GM12801 (cell line): ENCODE measurements around the gene VDR.

Source experiments
- CTCF ChIP-seq: IDR thresholded peaks from one replicate; pipeline ENCODE4 v1.5.1; 2011; ENCODE audit warnings: control low read depth; ENCODE audit not compliant: insufficient read length; ENCODE audit errors: extremely low read depth

Gene VDR

GRCh38 chr12:47904713-47905709, at the start of gene VDR:
Gene VDR, minus strand, starts transcription at chr12:47904994. Its CDS starts 25,881 bp downstream, at chr12:47879113.
- TF ChIP-seq CTCF: no peak

GRCh38 chr12:47954058-47954457, 49.3 kb upstream of the VDR start:
- TF ChIP-seq CTCF: no peak

DNA sequence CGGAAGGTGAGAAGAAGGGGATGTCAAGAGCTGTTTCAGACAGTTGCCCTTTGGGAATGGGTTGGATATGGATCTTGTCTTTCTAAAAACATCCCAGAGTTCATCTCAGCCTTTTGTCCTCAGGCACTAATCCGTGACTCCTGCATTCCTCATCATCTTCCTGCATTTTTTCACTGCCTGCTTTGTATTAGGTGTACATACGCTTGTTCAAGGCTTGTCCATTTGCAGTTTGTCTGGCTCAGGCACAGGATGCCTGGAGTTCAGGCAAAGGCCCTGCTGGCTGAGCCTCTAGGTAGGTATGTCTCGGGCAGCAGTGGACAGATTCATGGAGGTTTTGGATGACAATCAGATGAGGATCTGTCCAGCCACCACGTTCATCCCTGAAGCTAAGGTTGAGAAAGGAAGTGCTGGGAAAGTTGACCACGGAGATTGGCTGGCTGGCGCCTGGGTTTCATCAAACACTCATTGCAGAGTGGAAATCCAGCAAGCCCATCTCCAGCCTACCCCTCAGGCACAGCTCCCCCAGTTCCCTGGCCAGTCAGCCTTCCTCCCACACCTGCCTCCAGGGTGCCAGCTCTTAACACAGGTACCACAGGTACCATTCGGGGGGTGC, 46.2 kb upstream of the VDR start:
- TF ChIP-seq CTCF: no peak

DNA sequence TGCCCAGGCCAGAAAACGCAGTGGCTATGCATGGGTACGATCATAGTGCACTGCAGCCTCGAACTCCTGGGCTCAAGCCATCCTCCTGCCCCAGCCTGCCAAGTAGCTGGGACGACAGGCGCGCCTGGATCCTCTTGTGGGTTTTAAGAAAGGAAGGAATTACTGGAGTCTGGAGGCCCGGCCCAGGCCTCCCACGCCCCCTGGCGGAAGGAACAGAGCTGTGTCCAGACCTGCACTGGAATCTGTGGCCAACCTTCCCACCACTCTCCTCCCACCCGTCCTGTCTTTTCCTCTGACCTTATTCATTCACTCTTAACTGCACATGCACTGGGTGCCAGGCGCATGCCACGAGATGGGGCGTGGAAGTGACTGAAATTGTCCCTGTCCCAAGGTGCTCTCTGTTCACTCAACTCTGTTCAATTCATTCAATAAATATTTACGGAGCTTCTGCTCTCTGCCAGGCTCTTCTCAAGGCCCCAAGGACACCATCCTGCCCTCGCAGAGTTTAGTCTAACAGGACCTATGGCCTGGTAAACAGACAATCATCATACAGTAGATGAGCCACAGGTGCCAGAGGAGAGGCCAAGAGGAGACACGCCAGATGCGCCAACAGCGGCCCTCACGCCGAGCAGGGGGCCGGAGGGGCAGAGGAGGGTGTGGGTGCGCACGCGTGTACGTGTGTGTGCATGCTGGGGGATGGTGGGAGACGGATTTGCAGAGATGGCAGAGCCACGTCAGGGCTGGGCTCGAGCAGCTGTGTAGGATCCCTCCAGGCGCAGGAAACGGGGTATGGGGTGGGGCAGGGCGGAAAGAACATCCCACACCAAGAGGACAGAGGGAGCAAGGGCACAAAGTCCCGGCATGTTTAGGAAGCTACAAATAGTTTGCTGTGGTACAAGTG, 44.9 kb upstream of the VDR start:
- TF ChIP-seq CTCF: peak; percentile 41

- no peak for TF ChIP-seq CTCF
Observed at GRCh38 chr12:47947341-47947740, 42.5 kb upstream of the VDR start.

DNA sequence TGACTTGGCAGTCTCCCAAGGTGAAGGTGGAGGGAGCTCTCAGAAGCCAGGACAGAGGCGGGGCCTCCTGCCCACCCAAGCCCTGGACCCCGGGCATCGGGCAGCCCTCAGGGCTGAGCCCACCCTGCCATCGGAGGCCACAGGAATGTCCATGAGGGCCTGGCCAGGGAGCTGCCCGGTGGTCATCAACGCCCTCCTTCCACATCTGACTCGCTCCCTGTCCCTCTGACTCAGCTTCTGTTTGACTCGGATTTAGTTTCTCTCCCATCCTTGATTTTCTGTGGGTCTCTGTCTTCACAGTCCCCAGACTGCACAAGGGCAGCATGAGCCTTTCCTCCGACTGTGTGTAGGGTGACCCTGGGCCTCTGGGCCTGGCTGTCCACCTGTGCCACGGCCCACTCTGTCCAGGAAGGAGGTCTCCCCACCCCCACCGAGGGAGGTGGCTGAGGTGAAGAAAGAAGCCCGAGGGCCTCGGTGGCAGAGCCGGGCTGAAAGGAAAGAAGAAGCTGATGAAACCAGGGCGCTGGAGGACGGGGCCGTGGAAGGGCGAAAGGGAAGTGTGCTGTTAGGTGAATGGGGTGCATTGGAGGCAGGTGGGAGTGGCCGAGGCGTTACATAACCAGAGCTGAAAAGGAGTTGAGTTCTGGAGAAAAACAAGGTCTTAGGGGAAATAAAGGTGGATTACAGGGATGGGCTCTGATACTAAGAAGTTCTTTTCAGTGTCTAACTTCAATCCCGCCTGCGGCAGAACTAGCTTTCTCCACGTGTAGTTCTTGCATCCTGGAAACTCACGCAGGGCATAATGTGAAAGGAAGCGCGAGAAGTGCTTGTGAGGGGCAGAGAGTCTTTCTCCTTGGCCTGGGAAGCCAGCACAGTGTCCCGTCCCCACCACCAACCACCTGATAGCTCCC, 41.9 kb upstream of the VDR start:
- TF ChIP-seq CTCF: no peak
